ENCODE data around the gene PACSIN2.

DNA sequence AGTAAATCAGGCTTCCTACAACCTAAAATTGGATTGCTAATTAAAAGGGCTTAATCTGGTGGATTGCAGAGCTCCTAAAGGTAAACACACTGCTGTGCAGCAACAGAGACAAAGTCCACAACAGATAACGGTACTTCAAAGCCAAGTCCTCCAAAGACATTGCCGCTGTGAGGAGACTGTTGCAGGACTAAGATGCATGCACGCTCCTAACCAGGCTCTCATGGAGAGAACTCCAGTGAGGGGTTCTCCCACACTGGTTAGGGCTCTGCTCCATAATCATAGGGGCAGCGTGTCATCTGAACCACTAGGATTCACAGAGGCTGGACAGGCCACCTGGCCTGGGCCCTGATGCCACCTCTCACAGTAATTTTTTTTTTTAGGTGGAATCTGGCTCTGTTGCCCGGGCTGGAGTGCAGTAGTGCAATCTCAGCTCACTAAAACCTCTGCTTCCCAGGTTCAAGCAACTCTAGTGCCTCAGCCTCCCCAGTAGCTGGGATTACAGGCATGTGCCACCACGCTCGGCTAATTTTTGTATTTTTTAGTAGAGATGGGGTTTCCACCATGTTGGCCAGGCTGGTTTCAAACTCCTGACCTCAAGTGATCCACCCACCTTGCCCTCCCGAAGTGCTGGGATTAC lies 101.0 kb downstream of the PACSIN2 start:
- TF ChIP-seq, protein P1, sequence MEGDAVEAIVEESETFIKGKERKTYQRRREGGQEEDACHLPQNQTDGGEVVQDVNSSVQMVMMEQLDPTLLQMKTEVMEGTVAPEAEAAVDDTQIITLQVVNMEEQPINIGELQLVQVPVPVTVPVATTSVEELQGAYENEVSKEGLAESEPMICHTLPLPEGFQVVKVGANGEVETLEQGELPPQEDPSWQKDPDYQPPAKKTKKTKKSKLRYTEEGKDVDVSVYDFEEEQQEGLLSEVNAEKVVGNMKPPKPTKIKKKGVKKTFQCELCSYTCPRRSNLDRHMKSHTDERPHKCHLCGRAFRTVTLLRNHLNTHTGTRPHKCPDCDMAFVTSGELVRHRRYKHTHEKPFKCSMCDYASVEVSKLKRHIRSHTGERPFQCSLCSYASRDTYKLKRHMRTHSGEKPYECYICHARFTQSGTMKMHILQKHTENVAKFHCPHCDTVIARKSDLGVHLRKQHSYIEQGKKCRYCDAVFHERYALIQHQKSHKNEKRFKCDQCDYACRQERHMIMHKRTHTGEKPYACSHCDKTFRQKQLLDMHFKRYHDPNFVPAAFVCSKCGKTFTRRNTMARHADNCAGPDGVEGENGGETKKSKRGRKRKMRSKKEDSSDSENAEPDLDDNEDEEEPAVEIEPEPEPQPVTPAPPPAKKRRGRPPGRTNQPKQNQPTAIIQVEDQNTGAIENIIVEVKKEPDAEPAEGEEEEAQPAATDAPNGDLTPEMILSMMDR (IDR thresholded peaks at IDR 0.05): no peak
- TF ChIP-seq POLR2A (IDR thresholded peaks at IDR 0.05): no peak
